ENCODE results near the gene ATP13A1. TPM values are rescaled to one million over a fixed set of nuclear protein-coding genes. Genes with fewer than 3 reads are reported as not detected.

ATP13A1 gene
- total RNA-seq, 2 experiments from 2014 or later = 58.3 to 122 TPM

GRCh38 chr19:19661141-19661674 lies 2.3 kb downstream of the ATP13A1 start:
- intact Hi-C loops (cut with micrococcal nuclease; ENCODE audit: unreplicated experiment) = loop anchor here (10.0 kb wide), 2 partner anchors 256 to 496 kb away; partner anchors contain the start of gene GATAD2A
- Histone ChIP-seq H3K27ac (ENCODE audit: low read depth, low read length, poor library complexity, severe bottlenecking) (peak overlapping the region; percentile 88), H3K4me1 (ENCODE audit: insufficient read depth, low read length, poor library complexity, severe bottlenecking) (peaks cover 37% of the 10 kb centered on the region), H3K79me2 (ENCODE audit: insufficient read depth, low read depth, low read length) (peaks cover 34% of the 10 kb centered on the region), H3K36me3 (ENCODE audit: insufficient read depth, low read length) (peaks cover 48% of the 10 kb centered on the region), H3K4me2 (ENCODE audit: low read length) (peak overlapping the region; percentile 82), H2AFZ (ENCODE audit: low read length) (no peak overlapping the region), H3K4me3 (ENCODE audit: low read depth, low read length, poor library complexity, severe bottlenecking) (peak overlapping the region; percentile 88), H3K9me2 (ENCODE audit: insufficient read depth, low read length) (no peaks in the 10 kb centered on the region), H4K20me1 (ENCODE audit: insufficient read depth, low read length) (peaks cover 15% of the 10 kb centered on the region; the same call in 1 of the 2 replicates), H3K9me3 (ENCODE audit: low read length) (no peaks in the 10 kb centered on the region)
- DNase-seq (ENCODE audit: low spot score) = no peak
- no peak for TF ChIP-seq CTCF (conservative IDR thresholded peaks at IDR 0.05; ENCODE audit: low read length)
- TF ChIP-seq EZH2phosphoT487 (IDR thresholded peaks at IDR 0.05; ENCODE audit: borderline replicate concordance, low read depth, low read length) = no peak
- BruUV-seq (replicated peaks) = no TSS peak
- ChIA-PET CTCF (ENCODE audit: unreplicated experiment) (no interaction called here), POLR2A (interaction anchor here (0.6 to 1.5 kb wide), 2 partner anchors 34 to 337 kb away, joined by 3 to 4 read pairs; no protein-coding TSS in a partner anchor)

GRCh38 chr19:19659646-19660245 lies 3.7 kb downstream of the ATP13A1 start:
- TF ChIP-seq CTCF (conservative IDR thresholded peaks at IDR 0.05; ENCODE audit: low read length) (no peak), EZH2phosphoT487 (IDR thresholded peaks at IDR 0.05; ENCODE audit: borderline replicate concordance, low read depth, low read length) (no peak)
- Histone ChIP-seq H3K9me3 (ENCODE audit: low read length) (no peaks in the 10 kb centered on the region), H3K79me2 (ENCODE audit: insufficient read depth, low read depth, low read length) (peaks cover 23% of the 10 kb centered on the region), H2AFZ (ENCODE audit: low read length) (no peak overlapping the region), H3K9me2 (ENCODE audit: insufficient read depth, low read length) (no peaks in the 10 kb centered on the region), H3K27ac (ENCODE audit: low read depth, low read length, poor library complexity, severe bottlenecking) (no peak overlapping the region), H3K4me3 (ENCODE audit: low read depth, low read length, poor library complexity, severe bottlenecking) (no peak overlapping the region), H3K36me3 (ENCODE audit: insufficient read depth, low read length) (peaks cover 63% of the 10 kb centered on the region), H3K4me2 (ENCODE audit: low read length) (no peak overlapping the region), H3K4me1 (ENCODE audit: insufficient read depth, low read length, poor library complexity, severe bottlenecking) (peaks cover 23% of the 10 kb centered on the region), H4K20me1 (ENCODE audit: insufficient read depth, low read length) (peaks cover 15% of the 10 kb centered on the region; the same call in 1 of the 2 replicates)
- intact Hi-C loops (cut with micrococcal nuclease; ENCODE audit: unreplicated experiment) = loop anchor here (10.0 kb wide), 2 partner anchors 255 to 495 kb away; partner anchors contain the start of gene GATAD2A
- no peak for DNase-seq (ENCODE audit: low spot score)
- CTCF ChIA-PET (ENCODE audit: unreplicated experiment) = no interaction called here
- no TSS peak for BruUV-seq (replicated peaks)
- POLR2A ChIA-PET = no interaction called here

GRCh38 chr19:19657397-19657783 lies 6.1 kb downstream of the ATP13A1 start:
- intact Hi-C loops (cut with micrococcal nuclease; ENCODE audit: unreplicated experiment) = no loop called here
- POLR2A ChIA-PET = no interaction called here

More at GRCh38 chr19:19657397-19657783, 6.1 kb downstream of the ATP13A1 start:
- no peaks in the 10 kb centered on the region for H3K9me2 ChIP-seq (ENCODE audit: insufficient read depth, low read length)
- no peak for DNase-seq (ENCODE audit: low spot score)
- peaks cover 15% of the 10 kb centered on the region for H3K4me1 ChIP-seq (ENCODE audit: insufficient read depth, low read length, poor library complexity, severe bottlenecking)
- no peak overlapping the region for H2AFZ ChIP-seq (ENCODE audit: low read length)
- peaks cover 10% of the 10 kb centered on the region; the same call in 1 of the 2 replicates for H4K20me1 ChIP-seq (ENCODE audit: insufficient read depth, low read length)
- no peak overlapping the region for H3K27ac ChIP-seq (ENCODE audit: low read depth, low read length, poor library complexity, severe bottlenecking)
- H3K4me3 ChIP-seq (ENCODE audit: low read depth, low read length, poor library complexity, severe bottlenecking) = no peak overlapping the region
- H3K79me2 ChIP-seq (ENCODE audit: insufficient read depth, low read depth, low read length) = peaks cover 16% of the 10 kb centered on the region
- no TSS peak for BruUV-seq (replicated peaks)
- H3K4me2 ChIP-seq (ENCODE audit: low read length) = no peak overlapping the region
- CTCF ChIA-PET (ENCODE audit: unreplicated experiment) = no interaction called here
- peaks cover 86% of the 10 kb centered on the region for H3K36me3 ChIP-seq (ENCODE audit: insufficient read depth, low read length)
- H3K9me3 ChIP-seq (ENCODE audit: low read length) = no peaks in the 10 kb centered on the region
- no peak for TF ChIP-seq EZH2phosphoT487 (IDR thresholded peaks at IDR 0.05; ENCODE audit: borderline replicate concordance, low read depth, low read length)
- no peak for TF ChIP-seq CTCF (conservative IDR thresholded peaks at IDR 0.05; ENCODE audit: low read length)
